PC-3 (cell line): ENCODE results near the gene FUBP1. TPM values are rescaled to one million over a fixed set of nuclear protein-coding genes. Genes with fewer than 3 reads are reported as not detected.
"Not testable (repeated sequence)": the region's sequence is repeated elsewhere in the genome, so short reads cannot be mapped to it uniquely, and the experiment has no call there.

Source experiments
- ATAC-seq: fragments of 200-7000 bp; cut with Tn5 transposase; 2 replicates; pipeline ENCODE4 v1.9.1; 2020; ENCODE audit warnings: mild to moderate bottlenecking, moderate library complexity
- BruUV-seq: library from RNA; stranded (reverse); fragments of 400-500 nt; replicated peaks from 2 replicates; lab custom pipeline; 2021; lab: Mats Ljungman, UMichigan
- CTCF ChIA-PET: fragments of 300-600 bp; sonication (Branson Sonifier 250); formaldehyde crosslinking; loops from one replicate; lab custom pipeline; 2022; ENCODE audit warnings: antibody characterized with exemption; lab: Charles Lee
- POLR2A ChIA-PET: fragments of 300-600 bp; sonication (Branson Sonifier 250); formaldehyde crosslinking; loops from one replicate; lab custom pipeline; 2022; ENCODE audit warnings: antibody characterized with exemption; ENCODE audit not compliant: unreplicated experiment; lab: Charles Lee
- DNase-seq: peaks from one replicate; pipeline ENCODE4 v3.0.0-alpha.2; 2015
- H2AFZ ChIP-seq: fragments of 300-600 bp; sonication (generic); 2 replicates; pipeline ENCODE4 v1.6.0; 2016; ENCODE audit warnings: antibody characterized with exemption, low read length
- H3F3A ChIP-seq: fragments of 300-600 bp; sonication (generic); one replicate; pipeline ENCODE4 v1.6.0; 2017; ENCODE audit warnings: antibody characterized with exemption, low read length, control low read depth, mild to moderate bottlenecking; ENCODE audit not compliant: unreplicated experiment
- H3K27ac ChIP-seq: fragments of 300-600 bp; sonication (generic); 2 replicates; pipeline ENCODE4 v1.5.1; 2016; ENCODE audit warnings: mild to moderate bottlenecking, low read length
- H3K27me3 ChIP-seq: fragments of 300-600 bp; sonication (generic); 2 replicates; pipeline ENCODE4 v1.6.1; 2016; ENCODE audit warnings: low read length, mixed read lengths
- H3K36me3 ChIP-seq: fragments of 300-600 bp; sonication (generic); 2 replicates; pipeline ENCODE4 v1.6.1; 2016; ENCODE audit warnings: low read depth, mixed run types, low read length, mixed read lengths
- H3K4me1 ChIP-seq: fragments of 300-600 bp; sonication (generic); 2 replicates; pipeline ENCODE4 v1.5.1; 2016; ENCODE audit warnings: low read length; ENCODE audit not compliant: insufficient read depth
- H3K4me2 ChIP-seq: fragments of 300-600 bp; sonication (generic); 2 replicates; pipeline ENCODE4 v1.6.0; 2016; ENCODE audit warnings: low read length
- H3K4me3 ChIP-seq: fragments of 300-600 bp; sonication (generic); 2 replicates; pipeline ENCODE4 v1.5.1; 2016; ENCODE audit warnings: mild to moderate bottlenecking, low read length, mixed read lengths
- H3K79me2 ChIP-seq: fragments of 300-600 bp; sonication (generic); 2 replicates; pipeline ENCODE4 v1.6.1; 2017; ENCODE audit warnings: low read length, mixed read lengths
- H3K9ac ChIP-seq: fragments of 300-600 bp; sonication (generic); 2 replicates; pipeline ENCODE4 v1.6.0; 2016; ENCODE audit warnings: mild to moderate bottlenecking, low read length
- H3K9me2 ChIP-seq: fragments of 300-600 bp; sonication (generic); replicated peaks from 2 replicates; pipeline ENCODE4 v1.6.1; 2016; ENCODE audit warnings: mixed run types, low read length, mixed read lengths
- H3K9me3 ChIP-seq: fragments of 300-600 bp; sonication (generic); 2 replicates; pipeline ENCODE4 v1.6.1; 2016; ENCODE audit warnings: low read length, mixed read lengths
- H4K20me1 ChIP-seq: fragments of 300-600 bp; sonication (generic); 2 replicates; pipeline ENCODE4 v1.6.1; 2016; ENCODE audit warnings: low read length, mixed read lengths
- CTCF ChIP-seq: fragments of 300-600 bp; sonication (generic); conservative IDR thresholded peaks from 2 replicates; pipeline ENCODE4 v1.5.1; 2017; ENCODE audit warnings: antibody characterized with exemption, low read depth, mild to moderate bottlenecking, low read length
- EZH2 ChIP-seq: fragments of 300-600 bp; sonication (generic); IDR thresholded peaks from one replicate; pipeline ENCODE4 v1.6.1; 2017; ENCODE audit warnings: antibody characterized with exemption, mild to moderate bottlenecking, low read length; ENCODE audit not compliant: unreplicated experiment
- EZH2phosphoT487 ChIP-seq: fragments of 300-600 bp; sonication (generic); IDR thresholded peaks from 2 replicates; pipeline ENCODE4 v1.6.1; 2018; ENCODE audit warnings: mild to moderate bottlenecking, antibody characterized with exemption, low read length, borderline replicate concordance
- intact Hi-C: fragments of 100-400 bp; cut with micrococcal nuclease; formaldehyde crosslinking; loops from 2 replicates; pipeline ENCODE4 v1.9.0; 2023
- total RNA-seq: library from RNA; depleted of rRNA; stranded (reverse); fragments of >200 nt; gene quantifications from 2 replicates; pipeline ENCODE4 v1.2.3, GENCODE V29; 2014

FUBP1 gene
- total RNA-seq, 1 experiment from 2014 or later, result 81.5 TPM

GRCh38 chr1:77983997-77984355, 5.1 kb upstream of the FUBP1 start:
- ChIA-PET CTCF (no interaction called here), POLR2A (interaction anchor here (0.6 kb wide), 2 partner anchors 16 to 410 kb away, joined by 3 to 9 read pairs; no protein-coding TSS in a partner anchor)
- Histone ChIP-seq H3K79me2 (peaks cover 43% of the 10 kb centered on the region), H4K20me1 (peaks cover 6% of the 10 kb centered on the region; the same call in 1 of the 2 replicates), H3K9ac (no peak overlapping the region), H3K4me2 (no peak overlapping the region), H3K9me3 (no peaks in the 10 kb centered on the region), H3K27ac (no peak overlapping the region), H3K4me3 (no peak overlapping the region), H3K4me1 (peaks cover 14% of the 10 kb centered on the region), H3K9me2 (no peaks in the 10 kb centered on the region), H3F3A (no peaks in the 10 kb centered on the region), H3K27me3 (no peaks in the 10 kb centered on the region), H2AFZ (no peak overlapping the region), H3K36me3 (no peaks in the 10 kb centered on the region)
- TF ChIP-seq CTCF (no peak), EZH2phosphoT487 (no peak), EZH2 (no peak)
- BruUV-seq, result no TSS peak
- intact Hi-C loops, result no loop called here
- no peak for DNase-seq
- no peak for ATAC-seq

- H3K9ac ChIP-seq, ATAC-seq, H2AFZ ChIP-seq, DNase-seq, H3K27ac ChIP-seq, BruUV-seq, CTCF ChIA-PET, H3K36me3 ChIP-seq, H3K4me2 ChIP-seq, H3K4me3 ChIP-seq, intact Hi-C loops, H3K27me3 ChIP-seq, H3F3A ChIP-seq, H4K20me1 ChIP-seq, H3K9me2 ChIP-seq, H3K9me3 ChIP-seq: not testable (repeated sequence)
- Histone ChIP-seq H3K4me1 (peaks cover 14% of the 10 kb centered on the region), H3K79me2 (peaks cover 48% of the 10 kb centered on the region)
- POLR2A ChIA-PET, result interaction anchor here (0.6 kb wide), 2 partner anchors 15 to 410 kb away, joined by 3 to 9 read pairs; no protein-coding TSS in a partner anchor
Observed at GRCh38 chr1:77983352-77983996, 4.6 kb upstream of the FUBP1 start.

- peak overlapping the region; percentile 93 for H3K27ac ChIP-seq
- H3F3A ChIP-seq, result no peaks in the 10 kb centered on the region
- TF ChIP-seq EZH2phosphoT487 (no peak), CTCF (no peak), EZH2 (no peak)
- POLR2A ChIA-PET, result interaction anchor here (0.7 to 1.9 kb wide), 5 partner anchors 19 to 644 kb away, joined by 3 to 24 read pairs (median 4); partner anchors contain the start of gene DNAJB4
- H3K27me3 ChIP-seq, result no peaks in the 10 kb centered on the region
- peaks cover 53% of the 10 kb centered on the region for H4K20me1 ChIP-seq
- H3K4me1 ChIP-seq, result peaks cover 28% of the 10 kb centered on the region
- no peaks in the 10 kb centered on the region for H3K9me2 ChIP-seq
- BruUV-seq, result TSS peak; percentile 72
- peak; percentile 48 for ATAC-seq
- H3K4me2 ChIP-seq, result peak overlapping the region; percentile 88
- peaks cover 20% of the 10 kb centered on the region for H3K36me3 ChIP-seq
- peak overlapping the region; percentile 93 for H2AFZ ChIP-seq
- CTCF ChIA-PET, result interaction anchor here (0.6 to 1.4 kb wide), 5 partner anchors 16 to 136 kb away, joined by 3 to 8 read pairs (median 6); partner anchors contain the start of gene DNAJB4
- peaks cover 92% of the 10 kb centered on the region for H3K79me2 ChIP-seq
- intact Hi-C loops, result loop anchor here (2.0 to 5.0 kb wide), 2 partner anchors 26 to 196 kb away; partner anchors contain the start of gene DNAJB4
- no peaks in the 10 kb centered on the region for H3K9me3 ChIP-seq
- H3K4me3 ChIP-seq, result peak overlapping the region; percentile 94
- DNase-seq, result peak; percentile 89
- peak overlapping the region; percentile 99 for H3K9ac ChIP-seq
Observed at GRCh38 chr1:77978293-77978968, 441 bp downstream of the FUBP1 start.
